Hippocampal formation (tissue), 2 donors: ENCODE results near the gene POC5.
"Not testable (repeated sequence)": the region's sequence is repeated elsewhere in the genome, so short reads cannot be mapped to it uniquely, and the experiment has no call there.

Source experiments
- DNase-seq, 2 donors: peaks; one replicate each; lab custom pipeline; 2025; lab: John Stamatoyannopoulos, UW

Gene POC5

DNA sequence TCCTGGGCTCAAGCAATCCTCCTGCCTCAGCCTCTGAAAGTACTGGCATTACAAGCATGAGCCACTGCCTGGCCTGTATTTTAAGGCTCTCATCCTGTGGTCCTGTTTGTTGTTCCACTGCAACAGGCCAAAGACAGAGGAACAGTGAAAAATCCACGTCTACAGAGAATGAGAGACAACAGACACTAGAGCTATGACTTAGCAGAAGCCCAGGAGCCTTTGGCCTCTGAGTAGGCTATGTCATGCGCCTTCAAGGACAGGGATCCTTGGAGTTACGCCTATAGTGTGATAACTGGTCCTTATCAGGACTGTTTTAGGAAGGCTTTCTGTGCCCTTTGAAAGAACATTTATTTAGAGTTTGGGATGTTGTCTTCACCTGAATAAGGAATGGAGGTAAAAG, 10.5 kb downstream of the POC5 start:
- DNase-seq, result no peak

DNA sequence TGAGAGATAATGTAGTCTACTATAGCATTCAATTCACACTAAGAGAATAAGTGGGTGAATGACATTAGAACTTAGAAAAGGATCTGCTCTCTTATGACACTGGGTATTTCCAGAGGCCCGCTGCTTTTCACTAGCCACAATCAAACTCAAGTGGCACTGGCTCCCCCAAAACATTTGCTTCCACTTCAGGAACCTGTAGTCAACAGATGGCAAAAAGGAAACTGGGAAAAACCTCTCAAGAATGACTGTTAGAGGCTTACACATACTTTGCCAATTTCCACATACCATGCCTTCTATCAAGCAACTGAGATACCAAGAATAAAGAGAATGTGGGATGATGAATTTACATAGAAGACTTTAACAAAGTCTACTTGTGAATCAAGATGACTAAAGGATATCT, 11.2 kb downstream of the POC5 start:
- peak in 1 of 2 donors; percentile 14 for DNase-seq

DNA sequence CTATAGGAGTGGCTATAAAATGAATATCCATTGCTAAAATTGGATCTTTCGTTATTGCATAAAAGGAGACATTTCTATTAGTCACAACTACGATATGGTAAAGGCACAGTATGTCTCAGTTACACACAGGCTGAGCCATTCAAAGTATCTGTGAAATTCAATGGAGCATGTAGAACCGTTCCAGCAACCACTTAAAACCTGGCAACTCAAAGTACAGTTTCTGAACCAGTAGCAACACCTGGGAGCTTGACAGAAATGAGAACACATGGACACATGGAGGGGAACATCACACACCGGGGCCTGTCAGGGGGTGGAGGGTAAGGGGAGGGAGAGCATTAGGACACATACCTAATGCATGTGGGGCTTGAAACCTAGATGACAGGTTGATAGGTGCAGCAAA, 15.4 kb downstream of the POC5 start:
- DNase-seq, result no peak

DNA sequence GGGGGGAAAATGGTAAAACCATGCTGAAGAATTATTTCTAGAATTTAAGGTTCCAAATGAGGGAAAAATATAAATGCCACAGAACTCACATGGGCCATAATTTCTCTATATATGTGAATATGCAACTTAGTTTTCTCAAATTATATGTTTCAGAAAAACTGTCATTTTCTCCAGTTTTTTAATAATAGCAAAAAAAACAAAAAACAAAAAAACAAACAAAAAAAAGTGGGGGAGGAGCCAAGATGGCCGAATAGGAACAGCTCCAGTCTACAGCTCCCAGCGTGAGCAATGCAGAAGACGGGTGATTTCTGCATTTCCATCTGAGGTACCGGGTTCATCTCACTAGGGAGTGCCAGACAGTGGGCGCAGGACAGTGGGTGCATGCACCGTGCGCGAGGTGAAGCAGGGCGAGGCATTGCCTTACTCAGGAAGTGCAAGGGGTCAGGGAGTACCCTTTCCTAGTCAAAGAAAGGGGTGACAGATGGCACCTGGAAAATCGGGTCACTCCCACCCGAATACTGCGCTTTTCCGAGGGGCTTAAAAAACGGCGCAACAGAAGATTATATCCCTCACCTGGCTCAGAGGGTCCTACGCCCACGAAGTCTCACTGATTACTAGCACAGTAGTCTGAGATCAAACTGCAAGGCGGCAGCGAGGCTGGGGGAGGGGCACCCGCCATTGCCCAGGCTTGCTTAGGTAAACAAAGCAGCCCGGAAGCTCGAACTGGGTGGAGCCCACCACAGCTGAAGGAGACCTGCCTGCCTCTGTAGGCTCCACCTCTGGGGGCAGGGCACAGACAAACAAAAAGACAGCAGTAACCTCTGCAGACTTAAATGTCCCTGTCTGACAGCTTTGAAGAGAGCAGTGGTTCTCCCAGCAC, 21.5 kb downstream of the POC5 start:
- not testable (repeated sequence) for DNase-seq

DNA sequence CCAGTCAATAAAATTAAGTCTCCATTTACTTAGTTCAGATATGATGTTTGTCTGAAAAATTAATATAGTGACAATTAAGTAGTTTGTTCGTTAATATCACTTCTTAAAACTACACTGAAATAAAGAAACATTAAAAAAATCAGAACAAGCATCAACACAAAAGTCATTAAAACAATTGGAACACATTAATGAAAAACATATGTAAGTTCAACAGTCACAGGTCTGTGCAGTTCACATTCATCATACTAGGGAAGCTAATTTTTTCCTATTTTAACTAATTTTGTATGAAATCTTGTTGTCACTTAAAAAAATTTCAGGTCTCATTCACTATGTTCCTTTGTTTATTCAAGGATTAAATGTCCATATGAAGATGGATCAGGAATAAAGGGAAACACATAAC, 22.5 kb downstream of the POC5 start:
- DNase-seq, result no peak

DNA sequence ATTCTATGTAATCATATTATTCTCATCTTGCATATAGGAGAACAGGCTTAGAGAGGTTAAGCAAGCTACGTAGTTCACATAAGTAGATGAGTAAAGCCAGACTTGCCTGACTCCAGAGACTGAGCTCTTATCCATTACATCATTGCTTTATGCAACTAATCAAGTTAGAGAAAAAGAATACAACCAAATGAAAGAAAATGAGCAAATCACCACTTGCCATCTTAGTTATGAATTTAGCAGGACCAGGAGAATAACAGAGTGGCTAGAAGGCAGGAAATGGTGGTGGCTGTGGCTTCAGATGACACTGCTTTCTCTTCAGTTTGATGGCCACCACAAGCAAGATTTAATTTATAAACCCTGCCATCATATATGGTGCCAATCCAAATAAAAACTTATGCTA, 26.6 kb downstream of the POC5 start:
- no peak for DNase-seq

DNA sequence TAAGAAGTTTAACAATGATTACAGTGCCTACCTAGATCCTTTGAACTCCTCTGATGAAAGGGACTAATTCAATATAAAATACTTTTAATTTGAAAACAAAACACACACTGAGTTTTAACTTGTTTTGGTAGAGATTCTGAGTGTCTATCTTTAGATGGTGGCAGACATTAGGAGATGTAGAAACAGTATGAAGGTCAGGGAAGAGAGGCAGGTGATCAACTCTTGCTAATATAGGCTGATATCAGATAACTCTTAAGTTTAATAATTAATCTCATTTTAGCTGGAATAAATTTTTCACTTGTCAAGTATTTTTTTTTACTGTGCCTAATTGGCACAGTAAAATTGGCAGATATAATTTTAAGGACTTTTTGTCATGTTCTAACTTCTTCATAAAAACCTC, 30.8 kb downstream of the POC5 start:
- no peak for DNase-seq

DNA sequence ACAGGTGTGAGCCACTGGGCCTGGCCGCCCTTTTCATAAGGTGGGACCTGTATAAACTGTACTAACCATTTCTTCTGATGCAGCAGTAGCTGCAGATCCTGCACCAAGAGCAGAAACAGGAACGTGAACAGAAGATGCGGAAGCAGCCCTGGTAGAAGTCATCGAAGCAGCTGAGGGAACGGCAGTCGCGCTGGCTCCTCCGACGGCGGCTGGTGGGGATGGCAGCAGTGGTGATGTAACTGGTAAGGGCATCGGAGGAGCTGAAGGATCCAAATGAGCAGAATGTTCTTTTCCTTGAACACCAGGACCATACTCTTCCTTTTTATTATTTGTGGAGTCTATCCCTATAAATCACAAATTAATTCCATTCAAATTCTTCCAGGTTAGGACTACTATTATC, 32.1 kb downstream of the POC5 start:
- no peak for DNase-seq

DNA sequence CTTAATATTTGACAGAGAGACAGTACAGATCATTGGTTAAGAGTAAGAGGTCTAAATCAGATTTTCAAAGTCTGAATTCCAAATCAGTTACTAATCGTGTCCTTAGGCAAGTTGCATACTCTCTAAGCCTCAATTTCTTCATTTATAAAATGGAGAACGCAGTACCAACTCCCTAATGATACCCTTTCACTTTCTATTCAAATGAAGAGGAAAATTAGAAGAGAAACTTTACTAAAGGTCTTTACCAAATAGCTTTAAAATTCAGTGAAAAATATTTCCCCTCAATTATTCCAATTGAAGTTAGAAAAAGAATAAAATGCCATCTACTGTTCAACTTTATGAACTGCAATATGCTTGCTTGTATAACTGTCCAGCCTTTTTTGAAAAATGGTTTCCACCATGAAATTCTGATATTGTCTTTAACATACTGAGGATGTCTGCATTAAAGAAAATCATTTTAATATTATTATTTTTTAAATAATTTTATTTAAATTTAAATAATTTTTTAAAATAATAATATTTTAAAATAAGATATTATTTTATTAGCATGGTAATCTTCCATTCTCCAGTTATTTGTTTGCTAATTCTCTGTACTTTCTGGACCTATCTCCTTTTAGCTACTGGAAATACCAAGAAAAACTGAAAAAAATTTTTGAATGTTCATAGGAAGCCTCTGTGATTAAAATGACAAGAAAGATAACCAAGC, 36.0 kb downstream of the POC5 start:
- peak in 1 of 2 donors; percentile 81 for DNase-seq

DNA sequence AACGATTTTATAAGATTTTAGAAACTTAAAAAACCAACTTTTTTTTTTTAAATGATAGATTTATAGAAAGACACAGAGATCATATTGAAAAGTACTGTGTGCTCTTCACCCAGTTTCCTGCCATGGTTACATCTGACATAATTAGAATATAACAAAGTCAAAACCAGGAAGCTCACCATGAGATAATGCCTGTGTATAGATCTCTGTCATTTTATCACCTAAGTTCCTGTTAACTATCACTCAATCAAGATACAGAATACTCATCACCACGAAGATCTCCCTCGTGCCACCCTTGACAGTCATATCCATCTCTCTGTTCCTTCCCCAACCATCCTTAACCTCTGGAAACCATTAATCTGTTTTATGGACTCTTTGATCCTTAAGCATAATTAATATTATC, 39.1 kb downstream of the POC5 start:
- DNase-seq, result no peak

DNA sequence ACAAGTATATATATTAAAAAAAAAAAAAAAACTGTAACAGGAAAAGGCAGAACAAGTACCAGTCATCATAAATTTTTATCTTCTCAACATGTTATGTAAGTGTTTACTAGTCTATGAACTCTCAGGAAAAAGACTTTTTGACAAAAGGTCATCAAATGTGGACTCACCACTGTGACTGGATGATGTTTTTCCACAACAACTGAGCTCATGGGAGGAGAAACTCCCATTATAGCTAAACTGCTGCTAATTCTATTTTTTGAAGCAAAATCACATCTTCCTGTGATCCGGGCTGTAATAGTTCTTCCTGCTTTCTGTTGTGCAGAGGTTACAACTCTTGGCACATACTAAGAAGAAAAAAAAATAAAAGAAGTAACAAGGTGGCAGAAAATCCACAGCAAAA, 39.6 kb downstream of the POC5 start:
- DNase-seq, result no peak

DNA sequence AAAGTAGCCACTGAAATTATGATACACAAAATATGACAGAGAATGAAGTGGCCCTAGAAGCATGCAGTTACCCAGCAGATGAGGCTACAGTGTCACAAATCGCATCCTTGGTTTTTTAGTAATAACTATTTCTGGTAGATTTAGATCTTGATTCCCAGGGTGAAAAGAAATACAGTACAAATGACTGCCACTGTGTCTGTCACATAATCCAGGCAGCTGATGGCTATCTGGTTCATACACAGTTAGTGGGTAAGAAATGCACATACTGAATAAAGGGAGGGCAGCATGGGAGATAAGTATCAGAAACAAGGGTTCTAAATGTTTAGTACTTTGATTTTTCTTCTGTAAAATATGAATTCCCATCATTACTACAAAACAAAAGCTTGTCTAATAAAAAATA, 41.5 kb downstream of the POC5 start:
- no peak for DNase-seq

DNA sequence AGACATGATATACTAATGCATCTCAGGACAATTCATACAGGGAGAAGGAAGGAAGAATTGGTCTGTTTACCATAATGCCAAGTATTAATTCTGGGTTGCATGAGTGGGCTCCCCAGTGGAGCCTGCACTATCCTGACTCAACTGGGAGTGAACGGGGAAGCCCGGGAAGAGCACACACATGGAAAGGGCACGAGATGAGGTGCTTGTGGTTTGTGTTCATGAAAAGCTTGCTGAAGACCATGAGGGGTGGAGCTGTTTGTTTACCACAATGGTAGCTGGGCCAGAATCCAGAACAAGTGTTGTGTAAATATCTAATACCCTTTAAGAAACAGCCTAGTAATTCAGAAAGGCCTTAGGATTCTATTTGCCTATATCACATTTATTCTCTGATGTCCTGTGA, 44.6 kb downstream of the POC5 start:
- DNase-seq, result no peak

DNA sequence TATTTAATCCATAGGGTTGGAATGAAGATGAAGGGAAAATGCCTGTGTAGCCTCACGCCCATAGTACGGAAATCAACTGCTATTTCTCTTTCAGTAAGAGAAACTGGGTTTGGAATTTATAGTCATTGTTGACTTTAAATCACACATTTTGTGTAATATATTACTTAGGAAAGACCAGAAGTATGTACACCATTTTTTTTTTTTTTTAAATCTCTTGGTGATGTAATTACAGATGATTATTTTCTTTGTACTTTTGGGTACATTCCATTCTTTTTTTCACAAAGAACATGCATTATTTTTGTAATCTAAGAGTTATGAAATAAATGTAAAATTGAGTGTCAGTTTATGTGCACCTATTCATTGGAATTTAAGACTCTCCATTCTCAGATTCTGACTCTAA, 45.7 kb downstream of the POC5 start:
- no peak for DNase-seq

DNA sequence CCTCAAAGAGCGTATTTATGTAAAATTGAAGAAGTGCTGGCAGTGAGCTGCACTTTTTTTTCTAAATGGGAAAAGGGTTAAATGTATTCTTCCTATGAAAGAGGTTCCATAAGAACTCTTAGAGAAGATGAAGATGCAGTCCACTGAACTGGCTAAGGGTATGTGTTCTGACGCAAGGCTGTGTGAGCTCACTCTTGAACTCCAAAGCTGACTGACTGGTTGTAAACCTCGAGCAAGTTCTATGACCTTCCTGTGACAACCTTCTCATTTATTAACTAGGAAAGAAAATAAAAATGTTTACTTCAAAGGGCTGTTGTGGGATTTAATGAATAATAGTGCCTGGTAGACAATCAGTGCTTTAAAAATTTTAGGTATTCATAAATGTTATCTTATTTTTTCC, 46.7 kb downstream of the POC5 start:
- no peak for DNase-seq

DNA sequence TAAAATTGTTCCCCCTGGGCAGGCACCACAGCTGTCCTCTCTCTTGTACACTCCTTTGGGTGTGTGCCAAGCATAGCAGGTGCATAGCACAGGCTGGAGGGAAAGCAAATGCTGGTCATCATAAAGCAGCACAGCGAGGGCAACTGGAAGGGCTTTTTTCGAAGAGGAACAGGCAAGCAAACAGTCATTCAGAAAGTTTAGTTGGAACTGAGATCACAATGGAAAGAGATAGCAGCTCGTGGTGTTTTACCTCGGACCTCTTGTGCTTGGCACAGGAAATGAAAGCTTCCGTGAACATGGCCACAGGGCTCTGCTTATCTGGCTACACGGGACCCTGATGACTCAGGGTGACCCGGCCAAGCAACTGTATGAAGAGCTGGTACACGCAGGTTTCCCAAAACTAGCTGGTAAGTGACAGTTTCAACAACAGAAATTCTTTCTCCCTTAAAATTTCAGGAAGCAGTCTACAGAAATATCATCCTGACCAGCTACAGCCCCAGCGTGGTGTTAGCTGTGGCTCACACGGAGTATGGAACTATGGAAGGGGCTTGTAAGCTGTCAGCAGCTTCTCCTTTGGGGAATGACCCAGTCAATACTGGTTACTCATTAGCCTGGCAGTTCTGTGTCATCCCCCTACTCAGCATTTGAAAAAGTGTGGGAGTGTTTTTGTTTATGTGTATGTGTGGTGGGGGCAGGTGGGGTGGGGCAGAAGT, 48.1 kb downstream of the POC5 start:
- DNase-seq, result no peak

DNA sequence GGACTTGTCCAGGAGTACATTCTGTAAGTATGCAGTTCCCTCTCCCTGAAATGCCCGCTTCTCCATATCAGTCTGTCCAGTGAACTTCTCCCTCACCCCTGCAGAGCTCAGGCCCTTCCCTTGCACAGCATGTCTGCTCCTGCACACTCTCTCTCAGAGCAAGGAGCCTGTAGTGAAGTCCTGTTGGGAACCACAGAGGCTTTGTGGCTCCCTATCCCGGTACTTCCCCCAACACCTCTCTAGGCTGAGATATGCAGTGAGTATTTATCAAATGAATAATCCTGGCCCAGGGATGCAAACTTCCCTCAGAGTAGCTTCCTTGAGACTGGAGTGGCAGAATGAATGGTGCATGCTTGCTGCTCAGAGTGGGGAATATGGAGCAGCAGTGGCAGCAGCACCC, 48.8 kb downstream of the POC5 start:
- no peak for DNase-seq

DNA sequence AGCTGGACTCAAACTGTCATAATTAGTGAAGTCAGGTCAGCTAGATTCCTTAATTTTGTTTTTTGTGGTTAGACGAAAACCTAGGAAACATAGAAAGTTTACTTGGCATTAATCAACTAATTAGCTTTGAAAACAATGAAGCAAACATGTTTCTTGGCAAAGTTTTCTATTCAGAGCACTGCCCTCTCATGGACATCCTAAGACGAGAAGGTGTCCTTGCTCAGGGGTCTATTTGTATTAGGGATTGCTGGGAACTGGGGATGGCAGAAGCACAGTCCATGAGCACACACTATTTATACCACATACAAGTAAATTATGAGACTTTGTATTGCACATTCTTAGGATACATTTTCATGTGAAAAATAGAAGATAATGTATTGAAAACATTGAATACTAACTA, 49.7 kb downstream of the POC5 start:
- DNase-seq, result no peak

DNA sequence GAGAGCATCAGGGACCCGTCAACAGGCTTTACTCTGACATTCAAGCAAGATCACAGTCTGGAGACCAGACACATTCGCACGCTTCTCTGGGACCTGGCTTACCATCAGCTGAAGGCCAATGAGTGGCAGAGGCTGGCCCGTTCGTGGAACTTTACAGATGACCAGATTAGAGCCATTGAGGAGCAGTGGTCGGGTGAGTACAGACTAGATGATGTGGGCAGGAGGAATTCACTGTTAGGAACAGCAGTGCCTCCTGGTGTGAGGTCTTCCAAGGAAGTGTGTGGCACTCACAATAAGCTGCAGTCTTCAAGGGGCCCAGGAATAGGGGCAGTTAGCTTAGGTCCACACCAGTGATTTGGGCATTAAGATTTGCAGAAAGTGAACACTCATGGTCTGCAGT, 50.4 kb downstream of the POC5 start:
- no peak for DNase-seq

DNA sequence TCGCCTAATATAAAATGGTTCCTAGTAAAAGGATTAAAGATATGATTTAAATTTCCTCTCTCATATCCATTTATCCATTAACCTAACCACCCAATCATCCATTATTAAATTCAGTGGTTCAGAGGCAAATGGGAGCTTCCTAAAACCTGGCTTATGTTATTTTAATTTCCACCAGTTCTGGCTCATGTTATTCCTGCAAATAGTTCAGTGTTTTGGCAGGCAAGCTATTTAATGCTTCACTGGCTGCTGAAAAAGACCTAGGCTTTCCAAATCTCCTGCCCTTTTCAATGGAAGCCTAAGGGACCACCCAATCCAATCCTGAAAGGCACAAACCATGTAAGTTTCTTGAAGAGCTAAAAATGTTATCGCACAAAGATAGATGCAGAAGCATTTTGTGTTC, 52.3 kb downstream of the POC5 start:
- DNase-seq, result no peak

DNA sequence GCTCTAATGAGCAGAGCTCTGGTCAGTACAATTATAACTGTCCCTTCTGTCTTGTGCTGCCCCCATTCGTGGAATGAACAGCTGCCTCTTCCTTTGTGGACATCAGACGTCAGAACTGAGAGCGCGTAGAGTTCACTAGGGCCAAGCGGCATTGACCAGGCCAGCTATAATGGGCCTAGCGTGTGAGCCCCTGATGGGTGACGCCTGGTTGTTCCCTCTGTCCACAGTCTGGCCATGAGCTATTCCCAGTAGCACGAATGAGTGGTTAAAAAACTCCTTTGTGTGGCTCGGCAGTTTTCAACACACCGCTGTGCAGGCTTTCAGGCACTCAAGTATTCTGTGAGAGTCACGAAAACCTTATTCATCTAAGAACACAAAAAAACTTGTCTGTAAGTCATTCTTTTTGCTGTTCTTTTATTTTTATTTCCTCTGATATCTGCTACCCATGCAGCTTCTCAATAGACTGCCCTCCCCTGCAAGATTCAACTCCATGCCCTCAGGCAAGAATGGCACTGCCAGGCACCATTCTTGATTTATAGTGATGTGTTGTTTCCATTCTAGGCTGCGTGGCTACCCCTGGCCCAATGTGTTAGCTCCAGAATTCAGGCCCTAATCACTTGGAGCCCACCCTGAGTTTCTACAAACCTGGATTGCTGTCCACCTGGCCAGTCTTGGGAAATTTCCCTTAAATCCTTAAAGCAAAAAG, 53.5 kb downstream of the POC5 start:
- DNase-seq, result no peak

DNA sequence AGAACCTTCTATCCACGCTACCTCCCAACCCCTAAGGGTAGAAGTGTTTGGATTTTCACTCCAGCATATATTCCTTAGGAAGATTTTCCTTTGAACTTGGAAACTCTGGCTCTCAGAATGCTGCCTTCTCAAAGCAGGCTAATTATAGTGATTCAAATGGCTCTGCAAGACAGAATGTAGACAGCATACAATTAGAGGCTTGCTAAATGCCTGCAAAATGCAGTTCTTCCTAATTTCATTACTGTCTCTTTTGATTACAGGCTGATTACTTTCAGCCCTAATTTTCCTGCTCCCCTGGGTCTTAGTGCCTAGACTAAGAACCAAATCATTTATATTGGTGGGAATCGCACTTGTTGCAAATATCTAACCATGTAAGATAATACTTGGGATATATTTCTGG, 55.2 kb downstream of the POC5 start:
- DNase-seq, result no peak
